Hippocampal formation (tissue), 2 donors: ENCODE data around the gene SEMA3F.
A peak's percentile ranks its signal among the peaks of the same experiment; 100 is the strongest.

Experiments
- DNase-seq, 2 donors: peaks; one replicate each; lab custom pipeline; 2025; lab: John Stamatoyannopoulos, UW

SEMA3F gene

DNA sequence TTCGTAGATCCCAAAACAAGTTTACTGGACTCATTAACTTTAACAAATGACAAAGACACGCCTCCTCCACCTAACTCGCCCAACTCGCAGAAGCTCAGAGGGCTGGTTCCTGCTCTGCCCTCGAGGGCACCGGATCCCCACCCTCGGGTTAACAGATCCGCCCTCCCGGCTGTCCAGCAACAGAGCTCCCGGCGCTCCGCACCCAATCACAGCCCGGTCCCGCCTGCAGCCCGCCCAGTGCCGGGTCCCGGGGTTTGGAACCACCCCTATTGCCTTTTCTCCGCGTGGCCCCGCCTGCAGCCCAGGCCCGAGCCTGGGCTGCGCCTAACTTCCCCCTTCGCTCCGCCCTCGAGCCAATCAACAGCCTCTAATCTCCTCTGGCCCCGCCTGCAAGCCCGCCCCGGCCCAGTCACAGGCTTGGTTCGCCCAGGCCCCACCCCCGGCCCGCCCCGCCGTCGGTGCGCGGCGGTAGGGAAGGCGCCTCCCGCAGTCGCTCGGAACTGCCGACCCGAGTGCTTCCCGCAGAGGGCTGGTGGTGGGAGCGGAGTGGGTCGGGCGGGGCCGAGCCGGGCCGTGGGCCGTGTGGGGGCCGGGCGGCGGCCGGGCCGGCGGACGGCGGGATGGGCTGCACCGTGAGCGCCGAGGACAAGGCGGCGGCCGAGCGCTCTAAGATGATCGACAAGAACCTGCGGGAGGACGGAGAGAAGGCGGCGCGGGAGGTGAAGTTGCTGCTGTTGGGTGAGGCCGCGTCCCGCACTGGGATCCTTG is 80.8 kb downstream of the SEMA3F start, which contains the start of gene GNAI2:
TSS of gene GNAI2 (plus strand) at position 489 of the 768 bp plus-strand sequence. CDS start at position 621, 132 bp downstream.
- peak; percentile 99 for DNase-seq

DNA sequence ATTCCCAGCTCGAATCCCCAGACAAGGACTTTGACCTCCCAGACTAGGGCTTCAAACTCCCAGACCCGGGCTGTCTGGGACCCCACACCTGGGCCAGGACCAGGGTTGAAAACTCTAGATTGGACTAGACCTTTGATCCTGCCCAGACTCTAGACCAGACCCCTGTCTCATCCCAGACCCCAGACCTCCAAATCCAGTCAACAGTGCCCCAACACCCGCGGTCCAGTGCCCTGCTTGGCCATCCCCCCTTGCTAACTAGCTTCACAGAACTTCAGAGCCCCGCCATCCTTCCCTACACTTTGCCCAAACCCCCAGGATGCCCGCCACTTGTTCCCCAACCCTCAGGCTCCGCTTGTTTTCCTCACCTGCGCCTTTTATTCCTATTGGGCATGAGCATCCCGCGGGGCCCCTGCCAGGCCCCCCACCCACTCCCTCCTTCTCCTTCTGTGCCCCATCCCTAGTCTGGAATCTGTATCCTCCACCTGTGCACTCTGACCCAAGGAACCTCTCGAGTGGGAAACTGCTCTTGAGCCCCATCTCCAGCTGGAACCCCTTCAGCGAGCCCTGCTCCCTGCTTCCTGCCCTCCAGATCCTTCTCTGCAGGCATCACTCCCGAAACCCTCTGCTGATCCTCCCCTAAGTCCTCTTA is 81.5 kb downstream of the SEMA3F start:
- DNase-seq = no peak

- no peak for DNase-seq
These were observed 82.1 kb downstream of the SEMA3F start for GRCh38 chr3:50237133-50237651.

DNA sequence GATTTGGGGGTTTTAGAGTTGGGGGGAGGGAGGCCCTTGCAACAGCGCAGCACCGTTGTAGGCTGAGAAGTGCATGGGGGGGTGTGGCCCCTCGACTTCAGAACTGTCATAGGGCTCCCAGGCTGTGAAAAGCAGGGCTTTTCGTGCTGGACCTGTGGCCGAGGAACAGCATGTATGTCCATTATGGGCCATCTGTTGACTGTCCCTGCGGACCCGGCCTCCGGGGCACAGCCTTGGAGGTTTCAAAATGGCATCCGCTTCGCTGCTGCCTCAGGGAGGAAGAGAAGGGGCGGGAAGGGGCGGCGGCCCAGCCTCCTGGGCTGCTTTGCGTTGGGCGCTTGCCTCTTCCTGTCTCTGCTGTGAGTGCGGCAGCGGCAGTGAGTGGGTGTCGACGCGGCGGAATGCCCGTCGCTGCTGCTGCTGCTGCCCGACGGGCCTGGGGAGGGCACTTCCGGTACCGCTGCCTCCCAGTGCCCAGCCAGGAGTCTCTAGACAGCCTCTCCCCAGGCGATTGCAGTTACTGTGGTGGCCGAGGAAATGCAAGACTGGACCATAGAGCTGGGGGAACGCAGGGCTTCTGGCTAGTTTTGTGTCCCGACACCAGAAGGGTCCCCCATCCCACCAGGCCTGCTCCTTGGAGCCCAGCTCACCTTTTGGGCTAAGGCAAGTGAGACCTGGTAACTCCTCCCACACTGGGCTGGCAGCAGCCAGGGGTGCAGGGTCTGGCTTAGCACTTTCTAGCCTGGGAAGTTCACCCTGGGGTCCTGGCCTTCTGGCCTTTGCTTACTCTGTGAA is 82.8 kb downstream of the SEMA3F start:
- peak; percentile 28 to 52 for DNase-seq

GRCh38 chr3:50238549-50239026 is 83.5 kb downstream of the SEMA3F start:
- DNase-seq = peak; percentile 47 to 49
